GM23248 (cell line): ENCODE data around the gene COMMD1.

Source experiments
- EZH2 ChIP-seq: fragments of 200-600 bp; sonication (generic); IDR thresholded peaks from 2 replicates; pipeline ENCODE4 v1.6.1; 2018; ENCODE audit warnings: antibody characterized with exemption, mild to moderate bottlenecking; ENCODE audit not compliant: insufficient read depth, poor library complexity, severe bottlenecking
- EZH2phosphoT487 ChIP-seq: fragments of 200-600 bp; sonication (generic); IDR thresholded peaks from 2 replicates; pipeline ENCODE4 v1.6.1; 2018; ENCODE audit warnings: antibody characterized with exemption, moderate library complexity, mild to moderate bottlenecking, low read depth; ENCODE audit not compliant: insufficient read depth

DNA sequence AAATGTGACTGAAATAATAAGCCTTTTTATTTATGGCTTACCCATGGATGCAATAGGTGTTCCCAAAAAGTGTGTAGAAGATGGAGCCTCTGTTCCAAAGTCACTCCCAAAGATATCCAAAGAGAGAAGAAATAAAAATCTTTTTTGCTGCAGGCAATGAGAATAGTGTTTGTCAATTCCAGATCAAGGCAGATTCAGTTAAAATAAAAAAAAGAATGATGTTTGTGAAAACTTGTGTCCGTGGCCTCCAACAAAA lies 43.9 kb downstream of the COMMD1 start:
- TF ChIP-seq EZH2 = no peak
- TF ChIP-seq EZH2phosphoT487 = no peak
